Fibroblast of pulmonary artery (primary cell): ENCODE results near the gene GFM2.
"Not testable (repeated sequence)": the region's sequence is repeated elsewhere in the genome, so short reads cannot be mapped to it uniquely, and the experiment has no call there.

Experiments
- DNase-seq: peaks from one replicate; pipeline ENCODE4 v3.0.0-alpha.2; 2010; ENCODE audit warnings: low read depth
- H3K4me3 ChIP-seq: replicated peaks from 2 replicates; pipeline ENCODE4 v1.5.1; 2011; ENCODE audit warnings: low read depth, mild to moderate bottlenecking, control low read depth, low read length, moderate library complexity
- CTCF ChIP-seq: IDR thresholded peaks from 2 replicates; pipeline ENCODE4 v1.5.1; 2011; ENCODE audit warnings: mild to moderate bottlenecking, control low read depth, low read length, inconsistent platforms; ENCODE audit errors: missing control alignments

GFM2 gene

GRCh38 chr5:74766849-74767578 is at the start of gene GFM2, which contains the start of gene NSA2:
TSS of gene GFM2 (minus strand) at chr5:74767117. CDS start at chr5:74763742, 3,375 bp downstream.
TSS of gene NSA2 (plus strand) at chr5:74767249. CDS start at chr5:74767361, 112 bp downstream.
- no peak for TF ChIP-seq CTCF
- DNase-seq: peak; percentile 96
- peak within 1 kb of the TSS; percentile 99 for H3K4me3 ChIP-seq

- TF ChIP-seq CTCF: no peak
- no peak overlapping the region for H3K4me3 ChIP-seq
- no peak for DNase-seq
Observed at GRCh38 chr5:74810915-74811314, 44.0 kb upstream of the GFM2 start.

- no peak for TF ChIP-seq CTCF
- H3K4me3 ChIP-seq: no peak overlapping the region
- no peak for DNase-seq
Observed at GRCh38 chr5:74801941-74802340, 35.0 kb upstream of the GFM2 start.

- no peak for DNase-seq
- no peak for TF ChIP-seq CTCF
- no peak overlapping the region for H3K4me3 ChIP-seq
Observed at GRCh38 chr5:74801197-74801596, 34.3 kb upstream of the GFM2 start.

- TF ChIP-seq CTCF: no peak
- no peak overlapping the region for H3K4me3 ChIP-seq
- DNase-seq: no peak
Observed at GRCh38 chr5:74798977-74799911, 32.3 kb upstream of the GFM2 start.

GRCh38 chr5:74791669-74792068 is 24.8 kb upstream of the GFM2 start:
- not testable (repeated sequence) for H3K4me3 ChIP-seq, DNase-seq

- no peak for DNase-seq
Observed at GRCh38 chr5:74787424-74787823, 20.5 kb upstream of the GFM2 start.

More at GRCh38 chr5:74787424-74787823, 20.5 kb upstream of the GFM2 start:
- H3K4me3 ChIP-seq: no peak overlapping the region
- no peak for TF ChIP-seq CTCF
